Mucosa of descending colon (tissue), 3 donors: ENCODE data around the gene EPB41L5. TPM values are rescaled to one million over a fixed set of nuclear protein-coding genes. Genes with fewer than 3 reads are reported as not detected.

ENCODE experiments used
- ATAC-seq: fragments of 200-7000 bp; cut with Tn5 transposase; one replicate; pipeline ENCODE4 v1.9.1; 2020; ENCODE audit warnings: mild to moderate bottlenecking, moderate library complexity
- DNase-seq, 3 donors: peaks; one replicate each; pipeline ENCODE4 v3.0.0-alpha.2; 2020
- H3K36me3 ChIP-seq: fragments of 200-600 bp; one replicate; pipeline ENCODE4 v1.8.0; 2021; ENCODE audit warnings: low read depth, mild to moderate bottlenecking
- H3K4me1 ChIP-seq: fragments of 200-600 bp; one replicate; pipeline ENCODE4 v1.8.0; 2021; ENCODE audit warnings: low read depth, mild to moderate bottlenecking
- H3K4me3 ChIP-seq: fragments of 200-600 bp; one replicate; pipeline ENCODE4 v1.8.0; 2021; ENCODE audit warnings: mild to moderate bottlenecking
- H3K9me3 ChIP-seq: fragments of 200-600 bp; one replicate; pipeline ENCODE4 v1.8.0; 2021; ENCODE audit warnings: mild to moderate bottlenecking
- CTCF ChIP-seq: fragments of 200-600 bp; IDR thresholded peaks from one replicate; pipeline ENCODE4 v1.8.0; 2022; ENCODE audit warnings: antibody characterized with exemption, mild to moderate bottlenecking
- intact Hi-C, 2 donors: fragments of 100-400 bp; cut with DNase I in 1 of 2; cut with micrococcal nuclease in 1 of 2; formaldehyde crosslinking; loops; one replicate each; pipeline versions ENCODE4 v1.11.0 to v1.11.1; 2022; cut with DNase I, micrococcal nuclease
- total RNA-seq, 3 donors: library from RNA; stranded (reverse); fragmentation: NEBNext Ultra II Directional in 2 of 3; extraction: Animal tissue kit (Norgen Biotek cat#: 25700) in 2 of 3; gene quantifications; one replicate each; pipeline versions ENCODE4 v1.2.1 to v1.2.4, GENCODE V29; 2021 to 2023
- donor health status: DM: no; HTN: no; CAD: no; lungs with moderate emphysema.
- donor health status: DM: no; HTN: no; CAD: no.
- donor health status: DM: no; HTN: yes; CAD: no.

EPB41L5 gene
- total RNA-seq, 3 donors from 2014 or later: 22.6 to 36.7 (median 27.8) TPM

GRCh38 chr2:120108049-120108448, 95.2 kb downstream of the EPB41L5 start:
- peak; percentile 94 for ATAC-seq
- intact Hi-C loops: no loop called here
- peak in 1 of 3 donors; percentile 84 for DNase-seq

GRCh38 chr2:120108749-120109148, 95.9 kb downstream of the EPB41L5 start:
- Histone ChIP-seq H3K4me1 (peaks cover 11% of the 10 kb centered on the region), H3K36me3 (no peaks in the 10 kb centered on the region), H3K9me3 (no peaks in the 10 kb centered on the region), H3K4me3 (no peak overlapping the region)
- no peak for ATAC-seq
- intact Hi-C loops: no loop called here
- DNase-seq: no peak
- TF ChIP-seq CTCF: no peak

More at GRCh38 chr2:120108049-120108448, 95.2 kb downstream of the EPB41L5 start:
- Histone ChIP-seq H3K36me3 (no peaks in the 10 kb centered on the region), H3K4me1 (peaks cover 11% of the 10 kb centered on the region), H3K4me3 (no peak overlapping the region), H3K9me3 (no peaks in the 10 kb centered on the region)
- TF ChIP-seq CTCF: no peak

GRCh38 chr2:120109186-120110061, 96.5 kb downstream of the EPB41L5 start:
- ATAC-seq (peak; percentile 63), DNase-seq (no peak)
- TF ChIP-seq CTCF: no peak
- Histone ChIP-seq H3K4me1 (peaks cover 11% of the 10 kb centered on the region), H3K9me3 (no peaks in the 10 kb centered on the region), H3K4me3 (no peak overlapping the region), H3K36me3 (no peaks in the 10 kb centered on the region)
- intact Hi-C loops: no loop called here

GRCh38 chr2:120110062-120110362, 97.1 kb downstream of the EPB41L5 start:
- Histone ChIP-seq H3K4me1 (peaks cover 11% of the 10 kb centered on the region), H3K36me3 (no peaks in the 10 kb centered on the region), H3K4me3 (no peak overlapping the region), H3K9me3 (no peaks in the 10 kb centered on the region)
- intact Hi-C loops: no loop called here
- DNase-seq: no peak
- TF ChIP-seq CTCF: no peak
- ATAC-seq: no peak

GRCh38 chr2:120110507-120110906, 97.6 kb downstream of the EPB41L5 start:
- Histone ChIP-seq H3K4me1 (peaks cover 11% of the 10 kb centered on the region), H3K9me3 (no peaks in the 10 kb centered on the region), H3K36me3 (no peaks in the 10 kb centered on the region), H3K4me3 (no peak overlapping the region)
- TF ChIP-seq CTCF: no peak
- intact Hi-C loops: no loop called here
- DNase-seq (no peak), ATAC-seq (no peak)
